Right ventricle myocardium inferior (tissue), 1 donor: Measurements from ENCODE around the gene ZNF428. TPM values are rescaled to one million over a fixed set of nuclear protein-coding genes. Genes with fewer than 3 reads are reported as not detected.
A peak's percentile ranks its signal among the peaks of the same experiment; 100 is the strongest.
"Not testable (repeated sequence)": the region's sequence is repeated elsewhere in the genome, so short reads cannot be mapped to it uniquely, and the experiment has no call there.

Experiments used
- ATAC-seq: fragments of 200-7000 bp; cut with Tn5 transposase; one replicate; pipeline ENCODE4 v1.9.1; 2020; ENCODE audit warnings: mild to moderate bottlenecking, moderate library complexity
- DNase-seq: peaks from one replicate; pipeline ENCODE4 v3.0.0; 2021; ENCODE audit errors: missing footprints
- intact Hi-C: fragments of 100-400 bp; cut with DNase I; formaldehyde crosslinking; loops from one replicate; pipeline ENCODE4 v1.11.0; 2022
- total RNA-seq: library from RNA; stranded (reverse); fragmentation: NEBNext Ultra II Directional; extraction: Animal tissue kit (Norgen Biotek cat#: 25700); gene quantifications from one replicate; pipeline ENCODE4 v1.2.1, GENCODE V29; 2021
- donor health status: DM: no; HTN: yes; CAD: no; lungs with severe emphysema.

The ZNF428 gene
- total RNA-seq, 1 donor from 2014 or later: 32.9 TPM

DNA sequence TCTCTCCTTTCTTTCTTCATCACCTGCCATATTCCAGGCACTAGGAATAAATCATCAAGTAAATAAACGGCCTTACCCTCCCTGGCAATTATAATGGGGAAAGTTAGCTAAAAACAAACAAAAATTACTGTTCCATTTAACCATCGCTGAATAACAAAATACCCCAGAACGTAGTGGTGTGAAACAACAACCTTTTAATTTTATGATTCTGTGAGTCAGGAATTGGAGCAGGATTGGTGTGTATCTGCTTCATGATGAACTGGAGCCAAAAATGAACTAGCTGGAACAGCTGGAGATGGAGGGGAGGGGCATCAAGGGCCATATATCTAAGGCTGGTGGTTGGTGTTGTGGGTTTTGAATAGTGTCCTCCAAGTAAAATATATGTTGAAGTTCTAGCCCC is 23.9 kb upstream of the ZNF428 start:
- ATAC-seq: no peak
- intact Hi-C loops: no loop called here

DNA sequence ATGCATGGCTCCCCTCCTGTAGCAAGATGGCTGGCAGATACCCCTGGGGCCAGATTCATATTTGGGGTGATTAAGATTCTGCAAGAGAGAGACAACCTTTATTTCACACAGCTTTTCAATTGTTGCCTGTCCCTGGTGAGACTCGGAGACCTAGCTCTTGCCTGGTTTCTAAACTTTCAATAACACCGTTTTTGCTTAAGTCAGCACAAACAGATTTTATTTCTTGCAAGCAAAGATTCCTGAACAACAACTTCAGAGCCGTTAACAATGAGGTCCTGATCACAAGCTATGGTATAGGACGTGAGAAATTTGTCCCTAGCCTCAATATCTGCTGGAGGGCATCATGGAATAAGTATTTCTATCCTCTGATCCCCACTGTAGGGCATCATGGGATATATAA is 23.1 kb upstream of the ZNF428 start:
- ATAC-seq (no peak), DNase-seq (no peak)
- intact Hi-C loops: no loop called here

More for the DNA sequence above, 23.9 kb upstream of the ZNF428 start:
- DNase-seq: no peak

DNA sequence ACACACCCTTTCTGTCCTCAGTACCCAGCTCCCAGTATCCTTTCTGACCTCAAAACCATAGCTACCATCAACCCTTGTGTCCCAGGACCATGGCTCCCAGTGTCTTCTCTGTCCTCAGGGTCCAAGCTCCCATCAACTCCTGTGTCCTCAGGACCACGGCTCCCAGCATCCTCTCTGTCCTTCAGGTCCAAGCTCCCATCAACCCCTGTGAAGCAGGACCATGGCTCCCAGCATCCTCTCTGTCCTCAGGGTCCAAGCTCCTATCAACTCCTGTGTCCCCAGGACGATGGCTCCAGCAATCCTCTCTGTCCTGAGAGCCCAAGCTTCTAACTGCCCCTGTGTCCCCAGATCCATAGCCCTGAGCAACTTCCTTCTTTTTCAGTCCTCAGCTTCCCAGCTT is 21.9 kb upstream of the ZNF428 start:
- DNase-seq: no peak
- intact Hi-C loops: no loop called here
- ATAC-seq: no peak

DNA sequence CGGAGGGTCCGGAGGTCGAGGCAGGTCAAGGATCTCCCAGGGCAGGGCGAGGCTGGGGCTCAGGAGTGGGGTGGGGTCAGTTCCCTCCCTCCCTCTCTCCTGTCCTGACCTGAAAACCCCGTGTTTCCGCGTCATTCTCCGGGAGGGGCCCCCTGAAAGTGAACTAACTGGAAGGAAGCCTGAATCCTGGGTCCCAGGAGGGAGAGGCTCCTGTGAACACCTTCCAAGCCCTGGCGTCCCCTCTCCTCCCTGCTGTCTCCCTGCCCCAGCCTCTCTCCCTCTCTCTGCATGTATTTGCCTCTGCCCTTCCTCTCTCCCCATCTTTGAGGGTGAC is 21.0 kb upstream of the ZNF428 start:
- ATAC-seq (no peak), DNase-seq (no peak)
- intact Hi-C loops: no loop called here

DNA sequence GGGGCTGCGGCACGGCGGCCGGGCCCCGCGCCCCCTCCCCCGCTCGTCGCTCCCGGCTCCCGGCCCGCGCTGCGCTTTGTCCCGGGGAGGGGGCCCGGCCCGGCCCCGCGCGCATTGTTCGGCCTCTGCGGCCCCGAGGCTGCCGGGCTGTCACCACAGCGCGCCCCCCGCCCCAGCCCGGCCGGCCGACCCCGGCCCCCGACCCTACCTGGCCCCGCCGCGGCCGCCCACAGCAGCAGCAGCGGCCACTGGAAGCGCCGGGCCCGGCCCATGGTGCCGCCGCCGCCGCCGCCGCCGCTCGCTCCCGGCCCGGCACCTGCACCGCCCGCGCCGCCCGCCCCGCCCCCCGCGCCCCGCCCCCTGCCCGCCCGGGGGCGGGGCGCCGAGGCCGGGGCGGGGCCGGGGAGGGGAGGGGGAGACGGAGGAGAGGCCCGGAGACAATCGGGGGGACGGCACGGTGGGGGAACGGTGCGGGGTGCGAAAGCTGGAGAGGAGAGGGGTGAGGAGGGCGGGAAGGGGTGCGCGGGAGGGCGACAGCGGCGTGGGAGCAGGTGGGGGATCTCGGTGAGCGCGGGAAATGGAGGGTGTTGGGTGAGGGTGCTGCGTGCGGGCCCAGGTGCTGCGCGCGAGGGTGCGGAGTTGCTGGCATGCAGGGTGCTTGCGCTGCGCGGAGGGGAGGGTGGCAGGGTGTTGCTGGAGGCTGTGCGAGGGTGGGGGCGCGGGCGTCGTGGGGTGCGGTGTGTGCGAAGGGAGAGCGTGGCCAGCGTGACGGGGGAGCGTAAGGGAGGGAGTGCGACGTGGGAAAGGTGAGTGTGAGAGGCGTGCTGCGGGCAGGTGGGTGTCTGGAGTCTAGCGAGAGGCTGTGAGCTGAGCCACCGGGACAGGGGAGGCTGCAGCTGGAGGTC is 20.3 kb upstream of the ZNF428 start, which contains the start of gene CADM4:
TSS of gene CADM4 (minus strand) at position 332 of the 905 bp plus-strand sequence. CDS start at position 272, 60 bp downstream.
- intact Hi-C loops: no loop called here

DNA sequence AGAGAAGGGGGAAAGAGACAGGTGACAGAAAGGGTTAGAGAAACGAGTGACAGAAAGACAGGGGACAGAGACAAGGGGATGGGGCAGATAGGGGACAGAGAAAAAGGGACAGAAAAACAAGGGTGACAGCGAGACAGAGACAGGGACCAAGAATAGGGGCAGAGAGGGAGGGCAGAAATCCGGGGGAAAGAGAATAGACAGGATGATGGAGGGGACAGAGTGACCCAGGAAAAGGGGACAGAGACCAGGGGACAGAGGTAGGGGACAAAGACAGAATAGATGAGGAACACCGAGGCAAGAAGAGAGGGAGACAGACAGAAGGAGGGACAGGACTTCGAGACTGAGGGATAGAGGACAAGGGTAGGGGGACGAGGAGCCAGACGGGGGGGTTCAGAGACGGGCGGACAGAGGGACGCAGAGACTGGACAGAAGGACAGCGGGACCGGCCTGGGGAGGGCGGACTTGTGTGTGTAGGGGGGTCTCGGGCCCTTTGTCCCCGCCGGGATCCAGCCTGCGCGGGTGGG is 19.6 kb upstream of the ZNF428 start:
- ATAC-seq (no peak), DNase-seq (no peak)
- intact Hi-C loops: no loop called here

More for the DNA sequence above, 20.3 kb upstream of the ZNF428 start, which contains the start of gene CADM4:
- DNase-seq: no peak
- ATAC-seq: peak; percentile 52

DNA sequence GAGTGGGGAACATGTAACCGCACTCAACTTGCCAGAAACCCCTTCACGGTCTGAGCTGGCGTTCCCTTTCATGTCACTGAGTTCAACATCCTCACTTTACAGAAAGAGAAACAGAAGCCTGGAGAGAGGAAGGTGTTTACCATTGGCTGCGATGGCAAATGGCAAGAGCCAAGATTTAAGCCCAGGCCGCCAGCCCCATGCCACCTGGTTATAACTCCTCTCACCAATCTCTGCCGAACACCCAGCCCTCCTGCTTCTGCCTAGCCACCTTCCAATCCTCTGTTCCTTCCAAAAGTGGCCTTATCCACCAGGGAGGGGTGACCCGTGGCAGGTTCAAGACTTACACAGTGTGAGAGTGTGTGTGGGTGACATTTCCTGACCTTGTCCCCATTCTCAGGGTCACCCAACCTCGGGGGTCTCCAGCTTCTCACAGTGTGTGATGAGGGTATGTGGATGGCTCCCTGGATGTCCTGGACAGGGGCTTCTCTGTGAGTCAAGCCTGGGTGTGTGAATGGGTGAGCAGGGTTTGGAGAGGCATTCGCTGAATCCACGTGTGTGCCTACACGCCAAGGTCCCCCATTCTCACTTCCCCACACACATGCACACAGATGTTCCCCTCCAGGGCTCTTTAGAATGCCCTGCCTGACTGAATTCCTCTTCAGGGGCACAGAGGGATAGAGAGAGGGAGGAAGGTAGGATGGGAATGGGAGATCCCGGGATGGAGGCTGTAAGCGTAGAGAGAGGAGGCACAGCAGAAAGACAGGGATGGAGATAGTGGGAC is 19.0 kb upstream of the ZNF428 start:
- DNase-seq (no peak), ATAC-seq (no peak)
- intact Hi-C loops: no loop called here

DNA sequence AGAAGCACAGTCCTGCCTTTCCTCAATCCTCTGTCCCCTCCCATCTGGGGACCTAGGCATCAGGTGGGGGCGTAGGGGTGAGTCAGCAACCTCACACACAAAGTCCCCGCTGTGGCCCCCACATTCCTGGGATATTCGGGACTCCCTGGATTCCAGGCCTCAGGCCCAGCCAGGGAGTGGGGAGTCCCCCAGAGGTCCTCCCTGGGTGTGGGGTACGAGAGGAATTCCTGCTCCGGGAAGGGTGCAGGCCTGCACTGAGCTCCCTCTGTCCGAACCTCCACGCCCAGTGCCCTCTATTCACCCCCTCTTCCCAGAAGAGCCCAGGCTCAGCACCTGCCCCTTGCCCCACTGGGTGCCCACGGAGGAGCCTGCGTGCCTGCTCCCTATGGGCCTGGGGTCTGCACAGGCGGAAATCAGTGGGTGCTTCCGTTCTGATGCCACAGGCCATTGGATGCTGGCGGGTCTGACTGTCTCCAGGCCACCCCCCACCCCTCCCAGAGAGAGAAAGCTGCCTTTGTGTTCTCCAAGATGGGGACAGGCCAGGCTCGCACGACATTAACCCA is 16.8 kb upstream of the ZNF428 start:
- DNase-seq (no peak), ATAC-seq (no peak)
- intact Hi-C loops: no loop called here

DNA sequence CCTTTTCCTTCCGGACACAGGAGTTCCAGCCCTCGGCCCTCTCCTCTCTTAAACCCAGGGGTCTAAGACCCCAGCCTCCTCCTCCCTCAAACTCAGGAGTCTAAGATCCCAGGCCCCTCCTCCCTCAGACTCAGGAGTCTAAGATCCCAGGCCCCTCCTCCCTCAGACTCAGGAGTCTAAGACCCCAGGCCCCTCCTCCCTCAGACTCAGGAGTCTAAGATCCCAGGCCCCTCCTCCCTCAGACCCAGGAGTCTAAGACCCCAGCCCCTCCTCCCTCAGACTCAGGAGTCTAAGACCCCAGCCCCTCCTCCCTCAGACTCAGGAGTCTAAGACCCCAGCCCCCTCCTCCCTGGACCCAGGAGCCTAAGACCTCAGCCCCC is 16.1 kb upstream of the ZNF428 start:
- intact Hi-C loops, ATAC-seq, DNase-seq: not testable (repeated sequence)

DNA sequence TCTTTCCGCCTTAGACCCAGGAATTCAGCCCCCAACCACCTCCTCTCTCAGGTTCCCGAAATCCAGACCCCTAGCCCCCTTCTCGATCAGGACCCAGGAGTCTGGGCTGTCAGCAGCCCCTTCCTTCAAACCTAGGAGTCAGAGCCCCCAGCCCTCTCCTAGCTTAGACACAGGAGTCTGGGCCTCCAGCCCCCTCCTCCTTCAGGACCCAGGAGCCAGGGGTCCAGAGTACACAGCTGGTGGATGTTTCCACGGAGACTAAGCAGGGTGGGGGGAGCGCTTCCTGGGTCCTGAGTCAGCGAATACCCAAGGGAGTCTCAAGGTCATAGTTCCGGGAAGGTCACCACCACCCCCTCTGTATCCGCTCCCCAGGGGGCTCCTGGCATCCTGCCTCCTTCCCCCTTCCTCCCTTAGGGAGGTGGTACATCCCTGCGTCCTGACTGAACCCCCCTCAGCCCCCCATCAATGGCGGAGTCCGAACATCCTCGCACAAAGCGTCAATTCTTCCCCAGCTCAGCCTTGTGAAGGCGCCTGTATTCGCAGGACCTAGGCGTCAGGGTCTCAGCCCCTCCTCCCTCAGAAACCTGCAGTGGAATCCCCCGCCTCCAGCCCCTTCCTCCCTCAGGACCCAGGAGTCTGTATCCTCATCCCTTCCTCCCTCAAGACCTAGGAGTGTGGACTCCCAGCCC is 15.6 kb upstream of the ZNF428 start:
- DNase-seq (no peak), ATAC-seq (no peak)
- intact Hi-C loops: no loop called here

DNA sequence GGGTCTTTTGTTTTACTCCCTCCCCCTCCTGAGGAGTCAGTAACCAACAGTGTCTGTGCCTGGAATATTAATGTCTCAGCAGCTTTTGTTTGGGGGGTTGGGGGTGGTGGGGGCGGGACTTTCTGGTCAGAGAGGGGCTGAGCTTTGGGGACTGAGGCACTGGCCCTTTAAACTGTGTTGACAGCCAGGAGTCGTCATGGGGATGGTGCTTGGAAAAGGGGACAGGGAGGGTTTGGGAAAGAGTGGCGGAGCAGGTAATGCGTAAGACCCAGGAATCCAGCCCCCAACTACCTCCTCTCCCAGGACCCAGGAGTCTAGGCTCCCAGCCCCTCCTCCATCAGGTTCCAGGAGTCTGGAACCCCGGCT is 15.1 kb upstream of the ZNF428 start:
- intact Hi-C loops: no loop called here
- DNase-seq (no peak), ATAC-seq (no peak)

DNA sequence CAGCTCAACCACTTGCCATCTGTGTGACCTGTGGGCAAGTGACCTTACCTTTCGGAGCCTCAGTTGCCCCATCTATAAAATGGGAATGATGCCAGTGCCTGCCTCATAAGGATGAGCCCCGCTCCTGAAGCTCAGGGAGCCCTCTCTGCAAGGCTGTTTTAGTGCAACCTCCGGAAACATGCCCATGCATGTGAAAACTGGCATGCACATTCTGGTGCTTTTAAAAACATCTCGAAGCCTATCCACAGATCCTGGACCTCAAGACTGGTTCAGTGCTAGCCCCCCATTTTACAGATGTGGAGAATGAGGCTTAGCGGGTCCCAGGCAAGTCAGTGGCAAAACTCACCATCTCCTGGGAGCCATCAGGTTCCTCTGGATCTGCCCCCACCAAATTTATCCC is 14.6 kb upstream of the ZNF428 start:
- intact Hi-C loops: no loop called here
- DNase-seq: no peak
- ATAC-seq: no peak

DNA sequence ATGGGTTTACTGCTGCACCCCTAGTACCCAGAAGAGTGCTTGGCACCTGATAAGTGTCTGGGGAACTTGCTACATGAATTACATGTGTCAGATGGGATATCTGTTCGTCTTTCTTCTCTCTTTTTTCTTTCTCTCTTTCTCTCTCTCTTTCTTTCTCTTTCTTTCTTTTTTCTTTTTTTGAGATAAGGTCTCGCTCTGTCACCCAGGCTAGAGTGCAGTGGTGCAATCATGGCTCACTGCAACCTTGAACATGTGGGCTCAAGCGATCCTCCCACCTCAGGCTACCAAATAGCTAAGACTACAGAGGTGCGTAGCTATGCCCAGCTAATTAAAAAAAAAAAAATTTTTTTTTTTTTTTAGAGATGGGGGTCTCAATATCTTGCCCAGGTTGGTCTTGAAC is 14.1 kb upstream of the ZNF428 start:
- intact Hi-C loops: no loop called here
- ATAC-seq: no peak
- DNase-seq: no peak

DNA sequence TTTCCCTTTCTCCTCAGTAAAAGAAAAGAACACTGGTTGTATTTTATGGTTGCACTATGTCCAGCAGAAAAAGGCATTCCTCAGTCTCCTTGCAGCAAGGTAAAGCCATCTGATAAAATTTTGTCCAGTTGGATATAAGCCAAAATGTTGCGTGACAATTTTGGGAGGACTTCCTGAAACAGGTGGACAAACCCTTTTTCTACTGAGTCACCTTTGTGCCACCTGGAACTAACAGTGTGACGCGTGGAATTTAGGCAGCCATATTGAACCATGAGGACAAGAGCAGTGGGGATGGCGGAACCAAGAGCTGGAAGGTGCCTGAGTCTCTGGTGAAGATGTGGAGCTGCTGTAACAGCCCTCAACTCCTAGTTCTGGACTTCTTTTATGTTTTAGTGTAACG is 12.1 kb upstream of the ZNF428 start:
- intact Hi-C loops: no loop called here
- ATAC-seq (no peak), DNase-seq (no peak)

DNA sequence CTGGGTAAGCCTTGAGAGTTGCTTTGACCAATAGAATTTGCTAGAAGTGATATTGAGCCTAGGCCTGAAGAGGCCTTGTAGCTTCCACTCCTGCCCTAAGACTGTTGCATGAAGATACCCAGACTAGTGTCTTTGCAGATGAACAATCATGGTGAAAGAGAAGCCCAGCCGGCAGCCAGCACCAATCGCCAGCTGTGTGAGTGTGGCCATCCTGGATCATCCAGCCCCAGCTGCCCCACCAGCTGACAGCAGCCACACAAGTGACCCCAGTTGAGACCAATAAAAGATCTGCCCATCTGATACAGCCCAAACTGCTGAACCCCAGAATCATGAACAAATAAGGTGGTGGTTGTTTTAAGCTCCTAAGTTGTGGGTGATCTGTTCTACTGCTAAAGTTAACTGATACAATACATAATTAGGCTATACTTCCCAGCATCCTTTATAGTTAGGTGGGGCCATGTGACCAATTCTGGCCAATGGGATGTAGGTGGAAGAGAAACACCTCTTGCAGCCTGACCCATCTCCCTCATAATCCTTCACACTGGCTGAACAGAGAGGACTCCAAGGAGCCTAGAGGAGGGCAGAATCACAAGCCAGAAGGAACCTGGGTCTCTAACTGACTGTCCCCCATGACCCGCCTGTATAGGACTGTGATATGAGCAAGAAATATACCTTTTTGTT is 9.4 kb upstream of the ZNF428 start:
- intact Hi-C loops: no loop called here
- DNase-seq (no peak), ATAC-seq (no peak)

DNA sequence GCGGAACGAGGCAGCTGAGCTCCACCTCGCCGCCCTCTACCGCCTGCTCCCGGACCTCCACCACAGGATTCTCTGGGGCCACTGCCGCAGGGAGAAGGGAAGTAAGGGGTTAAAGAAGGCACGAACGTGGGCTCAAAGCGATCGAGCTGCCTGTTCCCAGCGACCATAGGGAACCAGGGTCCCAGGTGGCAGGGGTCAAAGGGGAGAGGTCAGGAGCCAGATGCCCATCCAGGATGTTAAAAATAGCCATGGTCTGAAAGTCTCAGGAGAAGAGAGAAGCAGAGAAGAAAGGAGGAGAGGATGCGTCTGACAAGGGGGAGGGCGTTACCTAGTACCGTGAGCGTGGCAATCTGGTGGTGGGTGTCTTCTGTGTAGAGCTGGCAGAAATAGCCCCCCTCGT is 7.4 kb upstream of the ZNF428 start:
- intact Hi-C loops: no loop called here
- no peak for ATAC-seq
- no peak for DNase-seq

DNA sequence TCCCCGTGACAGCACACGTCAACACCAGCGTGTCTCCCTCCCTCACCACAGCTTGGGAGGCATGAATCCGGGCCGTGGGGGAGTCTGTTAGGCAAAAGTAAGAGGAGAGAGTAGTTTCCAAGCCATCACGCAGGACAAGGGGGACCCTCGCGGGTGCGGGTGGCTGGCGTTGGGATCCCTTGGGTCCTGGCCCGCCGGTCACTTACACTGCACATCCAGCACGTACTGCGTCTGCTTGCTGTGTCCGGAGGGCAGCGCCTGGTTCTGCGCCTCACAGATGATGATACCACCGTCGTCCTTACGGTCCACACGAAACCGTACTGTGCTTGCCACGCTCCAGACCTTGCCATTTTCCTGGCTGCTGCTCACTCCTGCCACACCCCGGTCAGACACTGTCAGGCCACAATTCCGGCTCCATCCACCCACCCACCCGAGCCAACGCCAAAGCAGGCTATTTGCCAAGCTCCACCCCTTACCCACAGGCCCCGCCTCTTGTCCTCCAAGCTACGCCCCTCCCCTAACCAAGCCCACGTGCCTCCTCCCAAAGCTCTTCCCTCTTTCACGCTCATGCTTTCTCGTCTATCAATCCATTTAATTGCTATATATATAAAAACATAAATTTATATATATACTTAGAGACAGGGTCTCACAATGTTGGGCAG is 6.6 kb upstream of the ZNF428 start:
- DNase-seq: no peak

DNA sequence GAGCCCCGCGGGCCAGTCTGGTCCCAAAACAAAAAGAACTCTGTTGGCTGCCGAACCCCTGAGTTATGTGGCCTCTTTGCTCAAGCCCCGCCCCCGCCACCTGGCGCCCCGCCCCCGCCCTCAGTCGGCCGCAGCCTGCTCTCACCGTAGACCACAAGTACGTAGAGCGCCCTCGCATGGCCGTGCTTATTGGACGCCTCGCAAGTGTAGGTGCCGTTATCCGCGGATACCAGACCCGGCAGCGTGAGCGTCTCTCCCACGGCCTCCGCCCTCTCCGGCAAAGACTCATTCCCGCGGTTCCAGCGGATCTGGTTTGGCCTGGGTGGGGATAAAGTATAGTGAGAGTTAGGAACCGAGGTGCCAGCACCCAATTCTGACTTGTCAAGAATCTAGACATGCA is 5.5 kb upstream of the ZNF428 start:
- intact Hi-C loops: no loop called here
- ATAC-seq (no peak), DNase-seq (peak; percentile 83)

More for the DNA sequence above, 6.6 kb upstream of the ZNF428 start:
- no peak for ATAC-seq
- intact Hi-C loops: no loop called here
